ENCODE results near the gene ENPP7.

The ENPP7 gene

GRCh38 chr17:79779084-79779529, 48.4 kb downstream of the ENPP7 start:
- DNase-seq = no peak

DNA sequence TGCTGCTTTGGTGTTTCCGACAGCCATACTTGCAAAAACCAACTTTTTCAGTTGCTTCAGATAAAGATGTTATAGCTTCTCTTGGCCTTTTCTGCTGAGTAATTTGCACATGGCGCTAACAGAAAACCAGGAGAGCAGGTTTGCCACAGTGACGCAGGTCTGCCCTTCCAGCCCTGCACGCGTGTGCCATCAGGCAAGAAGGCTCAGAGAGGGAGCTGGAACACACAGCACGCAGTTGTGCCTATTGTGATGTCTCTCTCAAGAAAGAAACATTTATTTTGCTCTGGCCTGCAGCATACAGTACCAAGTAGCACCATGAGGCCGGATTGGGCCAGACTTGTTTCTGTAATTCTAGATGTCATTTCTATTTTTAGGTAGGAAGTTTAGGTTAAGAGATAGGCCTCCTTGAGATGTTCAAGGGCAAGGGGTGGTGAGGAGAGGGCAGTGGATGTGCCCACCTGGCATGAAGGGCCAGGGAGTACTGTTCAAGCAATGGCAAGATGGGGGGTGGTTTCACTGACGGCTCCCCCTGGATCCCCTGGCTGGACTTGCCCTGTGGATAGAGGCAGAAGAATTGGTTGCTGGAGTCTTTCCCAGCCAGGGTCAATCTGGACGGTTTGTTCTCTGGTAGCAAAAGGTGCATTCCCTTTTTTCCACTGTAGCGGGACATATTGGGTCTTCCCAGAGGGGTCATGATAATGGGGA, 49.1 kb downstream of the ENPP7 start:
- DNase-seq = no peak

DNA sequence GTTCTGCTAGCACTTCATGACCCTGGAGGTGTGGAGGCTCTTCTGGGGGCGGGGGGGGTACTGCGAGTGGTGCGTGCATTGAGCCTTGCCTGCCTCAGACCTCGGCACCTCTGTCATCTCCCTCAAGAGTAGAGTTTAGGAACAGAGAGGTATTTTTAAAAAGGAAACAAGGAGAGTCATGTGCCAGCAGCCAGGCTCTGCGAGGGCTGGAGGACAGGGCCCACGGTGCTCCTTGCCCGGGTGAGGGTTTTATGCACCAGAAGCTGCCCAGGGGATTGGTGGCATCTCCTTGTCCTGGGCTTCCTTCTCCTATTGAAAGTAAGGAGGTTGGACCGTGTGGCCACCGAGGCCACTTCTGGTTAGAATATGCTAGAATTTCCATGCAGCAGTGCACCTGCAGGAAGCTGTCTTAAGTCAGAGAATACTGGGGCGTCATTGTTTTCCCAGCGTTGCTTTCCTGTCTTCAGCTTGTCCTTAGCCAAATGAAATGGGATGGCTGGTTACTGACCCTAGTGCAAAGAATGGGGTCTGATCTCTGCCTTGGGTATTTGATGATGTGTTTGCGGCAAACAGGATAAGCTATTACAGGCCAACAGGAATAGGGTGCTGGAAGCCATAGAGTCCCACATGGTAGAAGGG, 50.4 kb downstream of the ENPP7 start:
- DNase-seq = no peak

- no peak for DNase-seq
Measured at GRCh38 chr17:79781736-79782575, 51.2 kb downstream of the ENPP7 start.

DNA sequence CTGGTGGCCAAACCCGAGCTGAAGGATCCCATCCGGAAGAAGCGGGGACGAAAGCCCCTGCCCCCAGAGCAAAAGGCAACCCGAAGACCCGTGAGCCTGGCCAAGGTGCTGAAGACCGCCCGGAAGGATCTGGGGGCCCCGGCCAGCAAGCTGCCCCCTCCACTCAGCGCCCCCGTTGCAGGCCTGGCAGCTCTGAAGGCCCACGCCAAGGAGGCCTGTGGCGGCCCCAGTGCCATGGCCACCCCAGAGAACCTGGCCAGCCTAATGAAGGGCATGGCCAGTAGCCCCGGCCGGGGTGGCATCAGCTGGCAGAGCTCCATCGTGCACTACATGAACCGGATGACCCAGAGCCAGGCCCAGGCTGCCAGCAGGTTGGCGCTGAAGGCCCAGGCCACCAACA, 53.1 kb downstream of the ENPP7 start:
- no peak for DNase-seq

DNA sequence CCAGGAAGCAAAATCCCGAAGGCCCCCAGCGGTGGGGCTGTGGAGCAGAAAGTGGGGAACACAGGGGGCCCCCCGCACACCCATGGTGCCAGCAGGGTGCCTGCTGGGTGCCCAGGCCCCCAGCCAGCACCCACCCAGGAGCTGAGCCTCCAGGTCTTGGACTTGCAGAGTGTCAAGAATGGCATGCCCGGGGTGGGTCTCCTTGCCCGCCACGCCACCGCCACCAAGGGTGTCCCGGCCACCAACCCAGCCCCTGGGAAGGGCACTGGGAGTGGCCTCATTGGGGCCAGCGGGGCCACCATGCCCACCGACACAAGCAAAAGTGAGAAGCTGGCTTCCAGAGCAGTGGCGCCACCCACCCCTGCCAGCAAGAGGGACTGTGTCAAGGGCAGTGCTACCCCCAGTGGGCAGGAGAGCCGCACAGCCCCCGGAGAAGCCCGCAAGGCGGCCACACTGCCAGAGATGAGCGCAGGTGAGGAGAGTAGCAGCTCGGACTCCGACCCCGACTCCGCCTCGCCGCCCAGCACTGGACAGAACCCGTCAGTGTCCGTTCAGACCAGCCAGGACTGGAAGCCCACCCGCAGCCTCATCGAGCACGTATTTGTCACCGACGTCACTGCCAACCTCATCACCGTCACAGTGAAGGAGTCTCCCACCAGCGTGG, 53.7 kb downstream of the ENPP7 start:
- no peak for DNase-seq

DNA sequence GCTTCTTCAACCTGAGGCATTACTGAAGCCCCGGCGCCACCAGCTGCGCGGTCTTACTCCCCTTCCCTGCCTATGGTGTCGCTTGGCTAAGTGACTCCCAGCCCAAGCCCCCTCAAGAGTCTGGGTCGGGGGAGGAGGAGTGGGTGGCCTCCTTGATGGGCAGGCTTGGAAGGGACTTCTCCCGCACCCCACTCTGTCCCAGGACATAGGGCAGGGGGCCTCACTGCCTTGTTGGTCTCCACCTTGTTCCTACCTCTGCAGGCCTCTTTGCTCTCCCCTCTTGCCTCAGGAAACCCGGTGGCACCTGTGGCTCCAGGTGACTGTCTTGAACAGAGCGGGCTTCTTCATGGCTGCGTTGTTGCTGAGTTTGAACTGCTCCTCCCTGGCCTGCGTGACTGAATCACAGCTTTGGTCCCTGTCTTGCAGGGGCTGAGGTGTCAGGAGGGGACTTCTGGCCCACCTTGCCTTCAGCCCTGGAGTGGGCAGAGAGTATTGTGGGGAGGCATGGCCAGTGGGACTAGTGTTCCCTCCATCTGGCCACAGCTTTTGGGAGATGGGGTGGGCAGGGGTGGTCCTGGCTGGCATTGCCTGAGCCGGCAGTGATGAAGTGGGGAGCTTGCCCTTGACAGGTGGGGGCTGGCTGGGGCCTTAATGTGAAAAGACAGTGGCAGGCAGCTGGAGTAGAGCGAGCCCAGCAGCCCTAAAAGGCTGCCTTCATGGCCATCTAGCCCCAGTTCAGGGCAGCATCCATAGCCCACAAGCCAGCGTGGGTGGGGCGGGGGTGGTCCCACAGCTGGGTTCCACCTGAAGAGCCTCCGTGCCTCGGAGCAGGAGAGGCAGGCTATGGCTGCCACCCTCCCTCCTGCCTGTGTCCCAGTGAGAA, 54.5 kb downstream of the ENPP7 start:
- DNase-seq = no peak

GRCh38 chr17:79785900-79786810, 55.4 kb downstream of the ENPP7 start:
- no peak for DNase-seq

DNA sequence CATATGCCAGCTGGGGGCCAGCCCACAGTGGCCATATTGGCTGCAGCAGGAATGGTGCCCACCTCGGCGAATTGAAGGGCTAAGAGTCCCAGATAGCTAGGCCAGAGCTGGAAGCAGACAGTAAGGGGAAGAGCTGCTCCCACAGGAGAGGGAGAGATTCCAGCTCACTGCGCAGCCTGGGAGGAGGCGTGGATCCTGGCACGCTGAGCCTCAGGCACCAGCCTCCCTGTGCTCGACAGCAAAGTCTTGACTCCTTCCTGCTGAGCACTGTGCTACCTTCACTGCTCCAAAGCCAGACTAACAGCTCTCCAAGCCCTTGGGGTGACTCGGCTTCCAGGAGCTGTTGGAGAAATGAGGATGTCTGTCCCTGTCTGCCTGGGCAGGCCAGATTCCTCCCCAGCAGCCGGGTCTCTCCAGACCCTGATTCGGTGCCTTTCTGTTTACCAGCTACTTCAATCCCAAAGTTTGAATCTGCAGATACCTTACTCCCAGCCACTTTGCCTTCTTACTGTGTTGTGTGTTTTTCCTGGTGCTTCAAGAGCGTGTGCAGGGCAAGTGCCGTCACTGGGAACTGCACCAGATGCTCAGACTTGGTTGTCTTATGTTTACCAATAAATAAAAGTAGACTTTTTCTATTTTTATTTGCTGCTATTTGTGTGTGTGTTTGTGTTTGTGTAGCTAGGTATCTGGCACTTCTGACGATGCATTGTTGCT, 56.3 kb downstream of the ENPP7 start:
- DNase-seq = no peak

DNA sequence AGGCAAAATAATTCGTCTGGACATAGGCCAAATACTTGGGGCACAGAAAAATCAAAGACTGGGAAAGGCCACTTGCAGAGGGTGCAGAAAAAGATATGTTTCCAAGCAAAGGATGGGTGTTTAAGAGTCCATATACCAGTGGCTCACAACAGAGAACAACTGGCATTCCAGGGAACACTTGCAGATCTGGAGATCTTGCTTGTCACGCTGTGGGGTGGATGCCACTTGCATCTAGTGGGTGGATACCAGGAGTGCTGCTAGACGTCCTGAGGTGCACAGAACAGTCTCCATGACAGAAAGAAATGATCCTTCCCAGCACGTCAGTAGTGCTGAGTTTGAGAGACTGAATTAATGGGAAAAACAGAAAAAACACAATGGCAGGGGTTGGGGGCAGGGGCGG, 57.7 kb downstream of the ENPP7 start:
- no peak for DNase-seq

DNA sequence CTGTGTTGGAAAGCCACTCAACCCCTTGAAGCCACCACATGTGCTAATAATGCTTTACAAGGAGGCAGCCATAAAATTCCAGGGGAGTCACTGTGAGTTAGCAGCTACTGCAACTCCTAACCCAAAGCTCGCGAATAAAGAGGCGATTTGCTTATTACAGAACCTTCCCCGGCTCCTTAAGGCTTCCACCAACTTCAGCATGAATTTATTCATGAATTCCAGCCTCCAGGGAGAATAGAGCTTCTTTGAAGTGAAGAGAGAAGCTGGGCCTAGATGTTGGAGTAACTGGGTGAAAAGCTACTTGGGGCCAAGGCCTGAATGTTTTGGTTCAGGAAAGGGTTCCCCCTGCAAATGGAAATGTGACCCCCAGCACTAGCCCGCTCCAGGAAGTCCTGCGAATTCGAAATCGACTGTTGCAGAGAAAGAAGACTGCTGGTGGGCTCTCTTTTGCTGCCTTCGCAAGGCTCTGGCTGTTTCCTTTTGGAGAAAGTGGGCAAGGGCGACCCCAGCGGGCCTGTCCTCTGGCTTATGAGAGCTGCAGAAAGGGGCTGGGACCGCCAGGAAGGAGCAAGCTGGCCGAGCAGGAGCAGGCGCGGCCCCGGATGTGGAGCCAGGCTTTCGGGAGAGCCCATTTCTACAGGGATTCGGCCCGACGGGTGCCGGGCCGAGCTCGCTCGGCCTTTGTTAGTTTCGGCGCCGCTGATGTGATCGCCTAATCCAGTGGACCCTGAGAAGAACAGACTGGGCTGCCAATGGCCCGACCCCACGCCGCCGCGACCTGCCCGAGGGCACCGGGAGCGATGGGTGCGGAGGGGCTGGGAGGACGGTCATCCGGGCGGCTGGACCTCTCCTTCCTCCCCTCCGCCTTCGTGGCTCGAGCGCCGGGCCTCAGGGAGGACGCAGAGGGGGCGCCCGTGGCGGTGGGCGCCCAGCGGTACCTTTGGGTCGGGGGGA, 58.5 kb downstream of the ENPP7 start:
- DNase-seq = no peak

GRCh38 chr17:79789943-79790804, 59.4 kb downstream of the ENPP7 start:
- DNase-seq = no peak

DNA sequence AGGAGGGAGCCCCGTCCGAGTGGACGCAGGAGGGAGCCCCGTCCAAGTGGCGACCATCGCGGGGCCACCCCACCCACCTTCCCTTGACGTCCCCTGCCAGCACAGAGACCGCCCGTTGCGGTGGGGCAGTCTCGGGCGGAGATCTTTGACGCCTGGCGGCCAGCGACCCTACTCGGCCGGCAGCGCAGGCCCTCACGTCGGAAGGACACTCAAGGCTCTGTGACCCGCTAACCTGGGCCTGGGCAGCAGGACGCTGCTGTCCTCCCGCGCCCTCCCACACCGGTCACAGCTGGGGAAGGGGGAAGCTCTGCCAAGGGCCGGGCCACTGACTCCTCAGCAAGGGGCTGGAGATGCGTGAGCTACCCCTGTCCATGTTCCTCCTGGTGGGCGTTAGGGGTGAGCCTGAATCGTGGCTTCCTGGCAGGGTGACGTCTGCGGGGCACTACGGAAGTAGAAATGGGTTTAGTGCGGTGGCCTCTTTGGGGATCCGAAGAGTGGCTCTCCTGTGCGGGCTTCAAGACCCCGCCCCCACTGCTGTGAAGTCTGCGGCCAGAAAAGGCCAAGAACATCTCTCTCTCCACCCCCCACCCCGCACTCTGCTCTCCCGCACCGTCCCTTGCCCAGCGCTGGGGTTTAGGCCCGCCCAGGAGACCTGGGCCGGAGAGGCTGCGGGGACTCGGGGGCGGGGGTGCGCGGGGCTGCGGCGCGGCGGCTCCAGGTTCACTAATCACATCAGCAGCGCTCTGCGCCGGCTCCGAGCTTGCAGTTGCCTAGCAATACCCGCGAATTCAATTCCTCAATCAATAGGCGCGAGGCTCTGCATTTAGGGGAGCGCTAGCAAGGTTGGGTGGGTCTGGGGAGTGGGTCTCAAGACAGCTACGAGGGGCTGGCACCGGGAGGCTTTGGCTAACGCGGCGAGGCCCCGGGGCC, 60.3 kb downstream of the ENPP7 start:
- no peak for DNase-seq

GRCh38 chr17:79791735-79792161, 61.0 kb downstream of the ENPP7 start:
- DNase-seq = no peak

All from NCI-H1048 (cell line).